ENCODE results near the gene RBMS3. TPM values are rescaled to one million over a fixed set of nuclear protein-coding genes. Genes with fewer than 3 reads are reported as not detected.

The RBMS3 gene
- total RNA-seq, 4 donors from 2014 or later: 2.8 to 77.6 (median 13.7) TPM

DNA sequence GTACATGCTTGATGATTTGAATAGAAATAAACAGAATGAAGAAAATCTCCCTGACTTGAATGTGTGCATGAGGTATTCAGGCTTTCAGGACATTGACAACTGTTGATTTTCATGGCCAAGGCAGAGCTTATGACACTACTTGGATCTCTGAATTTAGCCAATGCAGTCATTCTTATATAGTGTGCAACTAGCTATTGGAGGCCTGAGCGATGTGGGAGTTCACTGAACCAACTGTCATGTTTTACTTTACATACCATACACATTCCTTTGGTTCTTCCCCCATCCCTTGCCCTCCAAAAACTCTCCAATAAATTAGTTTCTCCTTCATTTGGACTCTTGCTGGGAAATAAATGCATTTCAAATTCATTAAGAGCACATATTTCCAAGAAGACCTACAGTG lies 460.4 kb downstream of the RBMS3 start:
- no peaks in the 10 kb centered on the region for H3K27me3 ChIP-seq
- H3K27ac ChIP-seq: no peak overlapping the region
- H3K36me3 ChIP-seq: no peaks in the 10 kb centered on the region
- H3K4me1 ChIP-seq: no peaks in the 10 kb centered on the region
- DNase-seq: no peak
- TF ChIP-seq POLR2A (IDR thresholded peaks at IDR 0.05): no peak
- TF ChIP-seq, protein P1, sequence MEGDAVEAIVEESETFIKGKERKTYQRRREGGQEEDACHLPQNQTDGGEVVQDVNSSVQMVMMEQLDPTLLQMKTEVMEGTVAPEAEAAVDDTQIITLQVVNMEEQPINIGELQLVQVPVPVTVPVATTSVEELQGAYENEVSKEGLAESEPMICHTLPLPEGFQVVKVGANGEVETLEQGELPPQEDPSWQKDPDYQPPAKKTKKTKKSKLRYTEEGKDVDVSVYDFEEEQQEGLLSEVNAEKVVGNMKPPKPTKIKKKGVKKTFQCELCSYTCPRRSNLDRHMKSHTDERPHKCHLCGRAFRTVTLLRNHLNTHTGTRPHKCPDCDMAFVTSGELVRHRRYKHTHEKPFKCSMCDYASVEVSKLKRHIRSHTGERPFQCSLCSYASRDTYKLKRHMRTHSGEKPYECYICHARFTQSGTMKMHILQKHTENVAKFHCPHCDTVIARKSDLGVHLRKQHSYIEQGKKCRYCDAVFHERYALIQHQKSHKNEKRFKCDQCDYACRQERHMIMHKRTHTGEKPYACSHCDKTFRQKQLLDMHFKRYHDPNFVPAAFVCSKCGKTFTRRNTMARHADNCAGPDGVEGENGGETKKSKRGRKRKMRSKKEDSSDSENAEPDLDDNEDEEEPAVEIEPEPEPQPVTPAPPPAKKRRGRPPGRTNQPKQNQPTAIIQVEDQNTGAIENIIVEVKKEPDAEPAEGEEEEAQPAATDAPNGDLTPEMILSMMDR (IDR thresholded peaks at IDR 0.05): no peak
- no peak overlapping the region for H3K4me3 ChIP-seq
- H3K9me3 ChIP-seq: no peaks in the 10 kb centered on the region

DNA sequence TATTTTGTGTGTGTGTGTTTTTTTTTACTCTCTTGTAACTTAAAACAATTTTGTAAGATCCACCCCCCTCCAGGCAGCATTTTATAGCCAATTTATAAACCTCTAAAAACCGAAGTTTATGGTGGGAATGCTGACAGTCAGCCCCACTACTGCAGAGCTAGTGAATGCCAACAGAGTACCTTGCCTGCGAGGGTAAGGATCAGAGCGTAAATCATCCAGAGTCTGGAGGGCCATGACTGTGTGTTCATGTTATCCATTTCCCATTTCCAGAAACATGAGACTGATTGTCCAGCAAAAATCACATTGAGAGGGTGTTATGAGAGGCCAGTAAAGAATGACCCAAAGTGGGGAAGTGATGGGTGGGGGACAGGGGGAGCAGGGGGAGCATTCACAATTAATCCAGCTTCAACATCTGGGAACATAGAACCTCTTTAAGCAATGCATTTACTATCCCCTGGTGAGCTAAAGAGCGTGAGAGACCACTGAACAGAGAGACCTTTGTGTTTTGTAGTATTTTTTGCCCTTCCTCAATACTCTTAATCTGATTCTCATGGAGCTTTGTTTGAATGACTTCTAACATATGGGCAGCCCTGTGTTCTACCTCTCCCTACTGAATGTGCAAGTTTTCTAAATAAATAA lies 464.5 kb downstream of the RBMS3 start:
- Histone ChIP-seq H3K4me1 (no peaks in the 10 kb centered on the region), H3K4me3 (no peak overlapping the region), H3K9me3 (no peaks in the 10 kb centered on the region), H3K27me3 (no peaks in the 10 kb centered on the region), H3K27ac (no peak overlapping the region), H3K36me3 (no peaks in the 10 kb centered on the region)
- no peak for TF ChIP-seq POLR2A (IDR thresholded peaks at IDR 0.05)
- TF ChIP-seq, protein P1 (IDR thresholded peaks at IDR 0.05): no peak
- no peak for DNase-seq

DNA sequence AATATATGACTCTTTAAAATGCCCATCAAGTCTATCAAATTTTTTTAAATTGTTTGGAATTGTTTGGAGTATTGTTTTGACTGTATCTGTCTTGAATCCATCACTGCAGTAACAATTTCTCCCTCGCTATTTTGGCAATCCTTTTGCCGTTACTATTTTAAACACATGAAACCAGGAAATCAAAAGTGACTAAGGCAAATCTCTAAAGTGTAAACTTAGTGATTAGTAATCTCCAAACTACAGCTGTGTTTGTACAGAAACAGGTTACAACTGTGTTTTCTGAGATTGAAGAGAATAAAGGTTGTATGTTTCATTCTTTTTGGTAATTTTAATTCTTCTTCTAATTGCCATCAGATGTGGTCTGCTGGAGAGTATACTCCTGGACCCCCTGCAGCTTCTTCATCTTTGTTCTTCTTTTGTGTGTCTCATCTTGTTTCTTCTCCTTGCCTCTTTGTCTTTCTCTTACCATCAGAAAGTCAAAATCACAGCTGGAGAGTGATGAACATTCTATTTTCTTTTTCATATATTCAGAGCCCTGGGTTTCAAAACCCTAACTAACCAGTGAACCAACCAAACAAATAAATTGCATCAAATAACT lies 465.4 kb downstream of the RBMS3 start:
- no peaks in the 10 kb centered on the region for H3K36me3 ChIP-seq
- no peak for TF ChIP-seq POLR2A (IDR thresholded peaks at IDR 0.05)
- TF ChIP-seq, protein P1 (IDR thresholded peaks at IDR 0.05): no peak
- H3K4me1 ChIP-seq: no peaks in the 10 kb centered on the region
- DNase-seq: no peak
- no peaks in the 10 kb centered on the region for H3K9me3 ChIP-seq
- no peaks in the 10 kb centered on the region for H3K27me3 ChIP-seq
- no peak overlapping the region for H3K4me3 ChIP-seq
- H3K27ac ChIP-seq: no peak overlapping the region

DNA sequence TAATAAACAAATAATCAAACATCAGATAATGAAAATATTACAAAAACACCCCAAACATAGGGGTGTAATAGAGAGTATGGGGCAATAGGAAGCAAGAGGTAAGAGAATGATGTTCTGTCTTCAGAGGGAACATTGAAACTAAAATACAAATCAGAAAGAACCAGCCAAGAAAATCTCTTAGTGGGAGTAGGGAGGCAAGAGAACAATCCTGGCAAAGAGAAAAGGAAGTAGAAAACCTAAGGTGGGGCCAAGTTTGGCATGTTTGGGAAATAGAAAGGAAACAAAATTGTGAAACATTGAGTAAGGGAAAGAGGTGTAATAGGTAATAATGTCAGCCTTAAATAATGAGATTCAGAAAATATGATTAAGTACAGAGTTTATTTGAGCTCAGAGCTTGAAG lies 467.1 kb downstream of the RBMS3 start:
- no peaks in the 10 kb centered on the region for H3K9me3 ChIP-seq
- no peak overlapping the region for H3K4me3 ChIP-seq
- H3K4me1 ChIP-seq: no peaks in the 10 kb centered on the region
- no peaks in the 10 kb centered on the region for H3K27me3 ChIP-seq
- TF ChIP-seq, protein P1 (IDR thresholded peaks at IDR 0.05): no peak
- no peak for TF ChIP-seq POLR2A (IDR thresholded peaks at IDR 0.05)
- H3K36me3 ChIP-seq: no peaks in the 10 kb centered on the region
- no peak for DNase-seq
- H3K27ac ChIP-seq: no peak overlapping the region

DNA sequence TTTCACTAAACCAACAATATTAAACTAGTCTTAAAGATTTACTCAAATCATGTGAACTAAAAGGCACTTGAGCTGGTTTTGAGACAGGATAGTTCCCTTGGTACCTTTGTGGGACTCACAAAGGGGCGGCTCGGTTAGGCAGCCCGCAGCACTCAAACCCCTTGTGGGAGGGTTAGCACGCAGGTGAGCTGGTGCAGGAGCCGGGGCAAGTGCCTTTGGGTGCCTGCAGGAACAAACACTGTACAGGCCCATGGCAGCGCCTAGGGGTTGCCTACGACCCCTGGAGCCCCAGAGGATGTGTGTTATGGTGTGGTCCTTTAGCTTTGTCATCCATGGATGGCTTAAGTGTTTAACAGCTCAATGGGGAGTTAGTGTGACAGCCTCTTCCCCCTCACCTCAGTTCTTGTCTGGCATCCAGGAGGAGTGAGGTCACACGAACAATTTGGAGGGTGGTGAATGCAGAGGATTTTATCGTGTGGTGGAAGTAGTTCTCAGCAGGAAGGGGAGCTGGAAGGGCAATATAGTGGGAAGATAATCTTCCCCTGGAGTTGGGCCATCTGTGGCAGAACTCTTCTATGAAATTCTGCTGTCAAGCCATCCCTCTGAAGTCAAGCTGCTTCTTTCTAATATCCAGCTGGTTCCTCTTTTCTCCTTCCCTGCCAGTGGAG lies 470.9 kb downstream of the RBMS3 start:
- no peak for DNase-seq
- H3K36me3 ChIP-seq: no peaks in the 10 kb centered on the region
- no peaks in the 10 kb centered on the region for H3K9me3 ChIP-seq
- H3K27ac ChIP-seq: no peak overlapping the region
- TF ChIP-seq, protein P1 (IDR thresholded peaks at IDR 0.05): no peak
- TF ChIP-seq POLR2A (IDR thresholded peaks at IDR 0.05): no peak
- H3K4me1 ChIP-seq: no peaks in the 10 kb centered on the region
- no peak overlapping the region for H3K4me3 ChIP-seq
- H3K27me3 ChIP-seq: no peaks in the 10 kb centered on the region
